Stimulated activated CD8-positive, alpha-beta memory T cell treated with anti-CD3 and anti-CD28 coated beads, Interleukin-2, amount 100 ng/mL, for 48 hours (primary cell): ENCODE data around the gene LBP.
"Not testable (repeated sequence)": the region's sequence is repeated elsewhere in the genome, so short reads cannot be mapped to it uniquely, and the experiment has no call there.

Experiments used
- DNase-seq, 2 donors: peaks; one replicate each; pipeline ENCODE4 v3.0.0-alpha.2; 2020; ENCODE audit warnings: low read depth in 2 of 2

Gene LBP

GRCh38 chr20:38346247-38346651 lies at the start of gene LBP:
LBP (plus strand) TSS chr20:38346482; CDS start chr20:38346517, 35 bp downstream.
- DNase-seq, result no peak

GRCh38 chr20:38297916-38298674 lies 48.2 kb upstream of the LBP start:
- DNase-seq, result no peak

GRCh38 chr20:38298768-38299288 lies 47.5 kb upstream of the LBP start:
- no peak for DNase-seq

GRCh38 chr20:38299963-38300362 lies 46.3 kb upstream of the LBP start:
- no peak for DNase-seq

GRCh38 chr20:38300438-38300837 lies 45.8 kb upstream of the LBP start:
- DNase-seq, result no peak

- no peak for DNase-seq
These were observed 45.0 kb upstream of the LBP start for GRCh38 chr20:38301309-38301708.

GRCh38 chr20:38302786-38303185 lies 43.5 kb upstream of the LBP start:
- DNase-seq, result no peak

GRCh38 chr20:38303908-38304379 lies 42.3 kb upstream of the LBP start, which contains the start of gene BPI:
BPI (plus strand) TSS chr20:38304156; CDS start chr20:38304224, 68 bp downstream.
- DNase-seq, result no peak

- DNase-seq, result peak in 1 of 2 donors; percentile 11
These were observed 41.3 kb upstream of the LBP start for GRCh38 chr20:38304845-38305447.

GRCh38 chr20:38305541-38305940 lies 40.7 kb upstream of the LBP start:
- no peak for DNase-seq

- no peak for DNase-seq
These were observed 39.9 kb upstream of the LBP start for GRCh38 chr20:38306379-38306778.

- DNase-seq, result no peak
These were observed 38.8 kb upstream of the LBP start for GRCh38 chr20:38307371-38308046.

- no peak for DNase-seq
These were observed 38.2 kb upstream of the LBP start for GRCh38 chr20:38308047-38308438.

- DNase-seq, result no peak
These were observed 37.8 kb upstream of the LBP start for GRCh38 chr20:38308447-38308846.

- DNase-seq, result no peak
These were observed 35.2 kb upstream of the LBP start for GRCh38 chr20:38311091-38311490.

- DNase-seq, result no peak
These were observed 34.8 kb upstream of the LBP start for GRCh38 chr20:38311491-38311890.

- no peak for DNase-seq
These were observed 32.6 kb upstream of the LBP start for GRCh38 chr20:38313676-38314075.

- not testable (repeated sequence) for DNase-seq
These were observed 31.9 kb upstream of the LBP start for GRCh38 chr20:38314350-38314749.

GRCh38 chr20:38315290-38315966 lies 30.9 kb upstream of the LBP start:
- no peak for DNase-seq

- DNase-seq, result no peak
These were observed 29.9 kb upstream of the LBP start for GRCh38 chr20:38316341-38316740.

- no peak for DNase-seq
These were observed 28.9 kb upstream of the LBP start for GRCh38 chr20:38317422-38317821.

- DNase-seq, result no peak
These were observed 26.1 kb upstream of the LBP start for GRCh38 chr20:38320221-38320620.
